ENCODE data around the gene FBXW4. TPM values are rescaled to one million over a fixed set of nuclear protein-coding genes. Genes with fewer than 3 reads are reported as not detected.

FBXW4 gene
- total RNA-seq, 2 experiments from 2014 or later, result 37.6 to 38.2 TPM

GRCh38 chr10:101710059-101710695 lies 15.2 kb upstream of the FBXW4 start:
- no peak for TF ChIP-seq CTCF (IDR thresholded peaks at IDR 0.05)
- POLR2A ChIA-PET, result no interaction called here
- Mint-ChIP-seq H3K4me1 (ENCODE audit: low read depth) (peaks cover 6% of the 10 kb centered on the region), H3K4me3 (no peak overlapping the region), H3K27me3 (peaks cover 46% of the 10 kb centered on the region), H3K9me3 (no peaks in the 10 kb centered on the region), H3K27ac (no peak overlapping the region), H3K36me3 (ENCODE audit: low read depth) (no peaks in the 10 kb centered on the region)
- DNase-seq (no peak), ATAC-seq (no peak)
- intact Hi-C loops (cut with micrococcal nuclease), result no loop called here
- CTCF ChIA-PET, result interaction anchor here (0.7 kb wide), 1 partner anchor 71 kb away, joined by 3 read pairs; no protein-coding TSS in a partner anchor

GRCh38 chr10:101709359-101710058 lies 14.5 kb upstream of the FBXW4 start:
- Mint-ChIP-seq H3K36me3 (ENCODE audit: low read depth) (no peaks in the 10 kb centered on the region), H3K27ac (no peak overlapping the region), H3K9me3 (no peaks in the 10 kb centered on the region), H3K4me3 (no peak overlapping the region), H3K4me1 (ENCODE audit: low read depth) (peaks cover 7% of the 10 kb centered on the region), H3K27me3 (peaks cover 48% of the 10 kb centered on the region)
- DNase-seq (no peak), ATAC-seq (no peak)
- POLR2A ChIA-PET, result interaction anchor here (0.6 kb wide), 1 partner anchor 286 kb away, joined by 4 read pairs; no protein-coding TSS in a partner anchor
- intact Hi-C loops (cut with micrococcal nuclease), result no loop called here
- CTCF ChIA-PET, result no interaction called here
- TF ChIP-seq CTCF (IDR thresholded peaks at IDR 0.05), result no peak

- Mint-ChIP-seq H3K36me3 (ENCODE audit: low read depth) (no peaks in the 10 kb centered on the region), H3K27ac (no peak overlapping the region), H3K27me3 (peaks cover 46% of the 10 kb centered on the region), H3K9me3 (no peaks in the 10 kb centered on the region), H3K4me1 (ENCODE audit: low read depth) (peaks cover 12% of the 10 kb centered on the region), H3K4me3 (no peak overlapping the region)
- intact Hi-C loops (cut with micrococcal nuclease), result no loop called here
- ChIA-PET POLR2A (no interaction called here), CTCF (no interaction called here)
- ATAC-seq (no peak), DNase-seq (no peak)
- TF ChIP-seq CTCF (IDR thresholded peaks at IDR 0.05), result no peak
These were observed 13.9 kb upstream of the FBXW4 start for GRCh38 chr10:101708870-101709269.

- H3K27me3 Mint-ChIP-seq, result peaks cover 46% of the 10 kb centered on the region
- intact Hi-C loops (cut with micrococcal nuclease), result no loop called here
- H3K4me1 Mint-ChIP-seq (ENCODE audit: low read depth), result peaks cover 17% of the 10 kb centered on the region
- H3K27ac Mint-ChIP-seq, result no peak overlapping the region
- POLR2A ChIA-PET, result no interaction called here
- no peak for DNase-seq
- CTCF ChIA-PET, result interaction anchor here (1.3 kb wide), 1 partner anchor 105 kb away, joined by 3 read pairs; no protein-coding TSS in a partner anchor
- H3K36me3 Mint-ChIP-seq (ENCODE audit: low read depth), result no peaks in the 10 kb centered on the region
- TF ChIP-seq CTCF (IDR thresholded peaks at IDR 0.05), result no peak
- no peak overlapping the region for H3K4me3 Mint-ChIP-seq
- H3K9me3 Mint-ChIP-seq, result no peaks in the 10 kb centered on the region
- ATAC-seq, result no peak
These were observed 13.1 kb upstream of the FBXW4 start for GRCh38 chr10:101708073-101708472.

- no peak overlapping the region for H3K4me3 Mint-ChIP-seq
- no peak overlapping the region for H3K27ac Mint-ChIP-seq
- DNase-seq (no peak), ATAC-seq (no peak)
- no peaks in the 10 kb centered on the region for H3K9me3 Mint-ChIP-seq
- peaks cover 24% of the 10 kb centered on the region for H3K4me1 Mint-ChIP-seq (ENCODE audit: low read depth)
- H3K27me3 Mint-ChIP-seq, result peaks cover 33% of the 10 kb centered on the region
- POLR2A ChIA-PET, result interaction anchor here (1.1 to 1.8 kb wide), 2 partner anchors 10 to 11 kb away, joined by 3 to 5 read pairs; no protein-coding TSS in a partner anchor
- CTCF ChIA-PET, result interaction anchor here (0.9 to 1.4 kb wide), 4 partner anchors 11 to 131 kb away, joined by 3 to 6 read pairs (median 4); no protein-coding TSS in a partner anchor
- intact Hi-C loops (cut with micrococcal nuclease), result no loop called here
- no peak for TF ChIP-seq CTCF (IDR thresholded peaks at IDR 0.05)
- H3K36me3 Mint-ChIP-seq (ENCODE audit: low read depth), result peaks cover 10% of the 10 kb centered on the region
These were observed 9.4 kb upstream of the FBXW4 start for GRCh38 chr10:101704331-101704730.
